ENCODE data around the gene ATP9B.

- TF ChIP-seq CTCF (IDR thresholded peaks at IDR 0.05) (no peak), TCF7L2 (IDR thresholded peaks at IDR 0.05; ENCODE audit: low read depth, low read length) (no peak), SIN3A (IDR thresholded peaks at IDR 0.05; ENCODE audit: borderline replicate concordance, insufficient read depth, low read depth, low read length) (no peak), REST (IDR thresholded peaks at IDR 0.05; ENCODE audit: insufficient read depth in 1 of 2, low read depth in 2 of 2, low read length in 1 of 2) (no peak), POLR2AphosphoS5 (IDR thresholded peaks at IDR 0.05; ENCODE audit: low read depth, low read length) (no peak; the same call in 1 of the 2 replicates)
Observed at GRCh38 chr18:79381811-79382311, 312.7 kb downstream of the ATP9B start.

All from Panc1 (cell line).